Thoracic aorta (tissue), 2 donors: ENCODE measurements around the gene TNFRSF8. TPM values are rescaled to one million over a fixed set of nuclear protein-coding genes. Genes with fewer than 3 reads are reported as not detected.
A peak's percentile ranks its signal among the peaks of the same experiment; 100 is the strongest.

ENCODE experiments used
- ATAC-seq: fragments of 150-250 bp; one replicate; pipeline ENCODE4 v1.8.0; 2017; ENCODE audit warnings: low read depth; ENCODE audit not compliant: insufficient number of reproducible peaks, low FRiP score
- DNase-seq: peaks from one replicate; pipeline ENCODE4 v3.0.0-alpha.2; 2020; ENCODE audit warnings: low spot score
- H3K27ac ChIP-seq, 2 donors: fragments of 200-600 bp; sonication (generic); 1 replicate in 1 of 2; 2 replicates in 1 of 2; pipeline ENCODE4 v1.5.1; 2016; ENCODE audit warnings: mild to moderate bottlenecking in 2 of 2, moderate library complexity in 2 of 2
- H3K27me3 ChIP-seq: fragments of 200-600 bp; sonication (generic); replicated peaks from 2 replicates; pipeline ENCODE4 v1.6.0; 2016; ENCODE audit warnings: mild to moderate bottlenecking; ENCODE audit not compliant: insufficient read depth
- H3K36me3 ChIP-seq: fragments of 200-600 bp; sonication (generic); one replicate; pipeline ENCODE4 v1.5.1; 2016
- H3K4me1 ChIP-seq, 2 donors: fragments of 200-600 bp; sonication (generic); 1 replicate in 1 of 2; 2 replicates in 1 of 2; pipeline versions ENCODE4 v1.5.1 to v1.6.0; 2016; ENCODE audit warnings: low read depth in 2 of 2, mild to moderate bottlenecking in 1 of 2; ENCODE audit not compliant: control insufficient read depth in 1 of 2
- H3K4me3 ChIP-seq: fragments of 200-600 bp; sonication (generic); 2 replicates; pipeline ENCODE4 v1.5.1; 2016; ENCODE audit warnings: mild to moderate bottlenecking
- H3K9me3 ChIP-seq: fragments of 200-600 bp; sonication (generic); 2 replicates; pipeline ENCODE4 v1.5.1; 2016
- total RNA-seq, 2 donors: library from RNA; depleted of rRNA; stranded (reverse); fragments of >200 nt; gene quantifications; one replicate each; pipeline versions ENCODE4 v1.1.0 to v1.2.3, GENCODE V29; 2016
- TF ChIP-seq, protein P1 (sequence below): fragments of 200-600 bp; sonication (generic); IDR thresholded peaks from one replicate; pipeline ENCODE4 v1.5.1; 2019; ENCODE audit warnings: antibody characterized with exemption

The TNFRSF8 gene
- total RNA-seq, 2 donors from 2014 or later = 0.49 to 0.54 TPM

GRCh38 chr1:12161324-12161661, 98.2 kb downstream of the TNFRSF8 start:
- no peaks in the 10 kb centered on the region for H3K27me3 ChIP-seq
- H3K4me3 ChIP-seq = no peak overlapping the region
- ATAC-seq = no peak
- peaks cover 14 to 18% of the 10 kb centered on the region in 2 donors for H3K4me1 ChIP-seq
- H3K9me3 ChIP-seq = no peaks in the 10 kb centered on the region
- H3K27ac ChIP-seq = peak overlapping the region in 1 of 2 donors; percentile 42
- no peaks in the 10 kb centered on the region for H3K36me3 ChIP-seq
- TF ChIP-seq, protein P1, sequence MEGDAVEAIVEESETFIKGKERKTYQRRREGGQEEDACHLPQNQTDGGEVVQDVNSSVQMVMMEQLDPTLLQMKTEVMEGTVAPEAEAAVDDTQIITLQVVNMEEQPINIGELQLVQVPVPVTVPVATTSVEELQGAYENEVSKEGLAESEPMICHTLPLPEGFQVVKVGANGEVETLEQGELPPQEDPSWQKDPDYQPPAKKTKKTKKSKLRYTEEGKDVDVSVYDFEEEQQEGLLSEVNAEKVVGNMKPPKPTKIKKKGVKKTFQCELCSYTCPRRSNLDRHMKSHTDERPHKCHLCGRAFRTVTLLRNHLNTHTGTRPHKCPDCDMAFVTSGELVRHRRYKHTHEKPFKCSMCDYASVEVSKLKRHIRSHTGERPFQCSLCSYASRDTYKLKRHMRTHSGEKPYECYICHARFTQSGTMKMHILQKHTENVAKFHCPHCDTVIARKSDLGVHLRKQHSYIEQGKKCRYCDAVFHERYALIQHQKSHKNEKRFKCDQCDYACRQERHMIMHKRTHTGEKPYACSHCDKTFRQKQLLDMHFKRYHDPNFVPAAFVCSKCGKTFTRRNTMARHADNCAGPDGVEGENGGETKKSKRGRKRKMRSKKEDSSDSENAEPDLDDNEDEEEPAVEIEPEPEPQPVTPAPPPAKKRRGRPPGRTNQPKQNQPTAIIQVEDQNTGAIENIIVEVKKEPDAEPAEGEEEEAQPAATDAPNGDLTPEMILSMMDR = no peak
- no peak for DNase-seq

DNA sequence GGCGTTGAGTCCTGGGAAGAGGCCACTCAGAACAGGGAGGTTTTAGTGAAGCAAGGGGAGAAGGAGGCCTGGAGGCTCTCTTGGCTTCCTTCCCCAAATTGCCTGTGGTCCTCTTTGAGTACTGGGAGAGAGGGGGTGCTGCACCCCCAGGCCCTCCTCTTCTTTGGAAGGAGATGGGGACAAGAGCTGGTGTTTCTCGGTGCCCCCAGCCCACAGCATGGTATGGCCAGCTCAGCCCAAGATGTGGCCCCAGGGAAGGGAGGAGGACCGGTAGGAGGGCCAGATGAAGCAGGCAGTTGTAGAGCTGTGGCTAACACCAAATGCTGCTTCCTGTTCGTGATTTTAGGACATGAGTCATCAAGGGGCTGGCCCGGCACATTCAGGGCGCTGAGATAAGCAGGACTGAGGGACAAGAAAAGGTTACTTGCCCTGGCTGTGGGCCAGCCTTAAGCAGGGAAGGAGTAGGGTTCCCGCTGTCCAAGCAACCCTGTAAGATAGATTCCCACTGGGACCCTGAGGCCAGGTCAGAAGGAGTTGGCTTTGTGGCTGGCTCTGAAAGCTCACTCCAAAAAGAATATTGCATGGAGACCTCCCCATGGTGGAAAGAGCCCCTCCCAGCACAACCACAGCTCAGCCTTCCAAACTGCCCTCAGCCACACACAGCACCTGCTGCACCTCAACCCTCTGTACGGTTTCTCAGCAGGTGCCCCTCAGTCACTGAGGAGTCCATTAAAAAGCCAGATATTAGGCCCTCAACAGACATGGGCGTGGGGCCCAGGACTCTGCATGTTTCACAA, 98.8 kb downstream of the TNFRSF8 start:
- ATAC-seq (no peak), DNase-seq (peak; percentile 67)
- Histone ChIP-seq H3K27me3 (no peaks in the 10 kb centered on the region), H3K4me1 (peaks cover 14 to 19% of the 10 kb centered on the region in 2 donors), H3K36me3 (no peaks in the 10 kb centered on the region), H3K9me3 (no peaks in the 10 kb centered on the region), H3K27ac (peak overlapping the region in 1 of 2 donors; percentile 42), H3K4me3 (no peak overlapping the region)
- TF ChIP-seq, protein P1 = no peak

DNA sequence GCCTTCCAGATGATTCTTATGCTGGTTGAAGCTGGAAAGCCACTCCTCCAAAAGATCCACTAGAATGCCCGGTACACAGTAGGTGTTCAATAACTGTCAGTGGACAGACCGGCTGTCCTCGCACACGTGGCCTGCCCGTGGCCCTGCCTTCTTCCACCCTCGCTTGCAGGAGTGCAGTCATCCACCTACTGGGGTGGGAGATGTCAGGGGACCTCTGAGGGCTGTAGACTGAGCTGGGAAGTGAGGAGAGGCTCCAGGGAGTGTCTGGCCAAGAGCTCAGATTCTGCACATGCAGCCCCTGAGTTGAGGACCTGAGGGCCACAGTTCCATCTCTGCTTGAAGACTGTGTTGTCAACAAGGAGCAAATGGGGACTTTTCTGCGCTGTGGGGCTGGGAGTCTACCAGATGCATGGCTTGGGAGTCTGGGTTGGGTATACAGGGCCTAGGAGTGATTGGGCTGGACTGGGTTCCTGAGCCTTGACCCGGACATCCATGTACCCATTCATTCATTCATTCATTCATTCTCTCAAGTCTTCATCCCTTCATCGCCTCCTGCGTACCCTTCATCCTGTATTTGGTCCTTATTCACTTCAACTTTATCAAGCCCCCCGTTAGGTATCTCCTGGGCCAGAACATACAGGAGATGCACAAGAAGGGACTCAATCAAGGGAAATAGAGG, 99.5 kb downstream of the TNFRSF8 start:
- TF ChIP-seq, protein P1 = no peak
- Histone ChIP-seq H3K36me3 (no peaks in the 10 kb centered on the region), H3K27me3 (no peaks in the 10 kb centered on the region), H3K9me3 (no peaks in the 10 kb centered on the region), H3K4me3 (no peak overlapping the region), H3K27ac (no peak overlapping the region), H3K4me1 (peaks cover 14 to 26% of the 10 kb centered on the region in 2 donors)
- DNase-seq (no peak), ATAC-seq (no peak)

DNA sequence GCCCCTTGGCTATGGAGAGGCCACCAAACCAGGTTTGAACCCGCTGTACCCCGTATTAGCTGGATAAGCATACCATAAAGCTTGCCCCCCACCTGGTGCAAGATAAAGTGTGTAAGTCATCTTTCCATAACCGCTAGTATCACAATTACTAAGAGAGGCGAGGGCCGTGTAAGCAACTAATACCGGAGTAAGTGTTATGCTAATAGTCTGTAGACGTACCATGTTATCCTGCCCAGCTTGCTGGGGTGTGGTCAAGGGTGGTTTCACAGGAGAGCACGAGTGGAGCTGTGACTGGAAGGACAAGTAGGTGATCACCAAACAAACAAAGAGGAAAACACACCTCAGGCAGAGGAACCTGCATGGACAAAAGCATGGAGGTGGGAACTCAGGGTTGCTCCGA, 100.1 kb downstream of the TNFRSF8 start:
- TF ChIP-seq, protein P1 = no peak
- no peaks in the 10 kb centered on the region for H3K36me3 ChIP-seq
- ATAC-seq = no peak
- no peak overlapping the region for H3K4me3 ChIP-seq
- DNase-seq = no peak
- H3K27me3 ChIP-seq = no peaks in the 10 kb centered on the region
- H3K9me3 ChIP-seq = no peaks in the 10 kb centered on the region
- peaks cover 14 to 32% of the 10 kb centered on the region in 2 donors for H3K4me1 ChIP-seq
- H3K27ac ChIP-seq = no peak overlapping the region

GRCh38 chr1:12164210-12164609, 101.1 kb downstream of the TNFRSF8 start:
- H3K27ac ChIP-seq = no peak overlapping the region
- H3K4me3 ChIP-seq = no peak overlapping the region
- no peaks in the 10 kb centered on the region for H3K36me3 ChIP-seq
- ATAC-seq (no peak), DNase-seq (no peak)
- no peaks in the 10 kb centered on the region for H3K27me3 ChIP-seq
- peaks cover 14 to 32% of the 10 kb centered on the region in 2 donors for H3K4me1 ChIP-seq
- TF ChIP-seq, protein P1 = no peak
- no peaks in the 10 kb centered on the region for H3K9me3 ChIP-seq
